PC-3 (cell line): Measurements from ENCODE around the gene ZBED6.

Experiments
- EZH2 ChIP-seq: fragments of 300-600 bp; sonication (generic); IDR thresholded peaks from one replicate; pipeline ENCODE4 v1.6.1; 2017; ENCODE audit warnings: antibody characterized with exemption, mild to moderate bottlenecking, low read length; ENCODE audit not compliant: unreplicated experiment
- EZH2phosphoT487 ChIP-seq: fragments of 300-600 bp; sonication (generic); IDR thresholded peaks from 2 replicates; pipeline ENCODE4 v1.6.1; 2018; ENCODE audit warnings: mild to moderate bottlenecking, antibody characterized with exemption, low read length, borderline replicate concordance
- TF ChIP-seq, protein P1 (sequence below): fragments of 300-600 bp; sonication (generic); conservative IDR thresholded peaks from 2 replicates; pipeline ENCODE4 v1.5.1; 2017; ENCODE audit warnings: antibody characterized with exemption, low read depth, mild to moderate bottlenecking, low read length

DNA sequence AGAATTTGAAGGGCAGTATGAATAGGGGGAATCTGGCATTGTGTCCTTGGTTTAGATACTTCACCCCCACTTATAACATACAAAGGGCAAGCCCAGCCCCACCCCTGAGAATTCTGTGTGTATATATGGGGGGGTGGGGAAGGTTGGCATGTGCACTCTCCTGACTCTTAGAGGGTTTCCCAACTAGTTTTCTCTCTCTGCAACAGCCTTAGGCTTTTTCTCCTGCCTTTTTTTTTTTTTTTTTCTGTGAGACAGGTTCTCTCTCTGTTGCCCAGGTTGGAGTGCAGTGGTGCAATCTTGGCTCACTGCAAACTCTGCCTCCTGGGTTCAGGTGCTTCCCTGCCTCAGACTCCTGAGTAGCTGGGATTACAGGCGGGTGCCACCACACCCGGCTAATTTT, 2.9 kb upstream of the ZBED6 start:
- no peak for TF ChIP-seq EZH2
- TF ChIP-seq, protein P1, sequence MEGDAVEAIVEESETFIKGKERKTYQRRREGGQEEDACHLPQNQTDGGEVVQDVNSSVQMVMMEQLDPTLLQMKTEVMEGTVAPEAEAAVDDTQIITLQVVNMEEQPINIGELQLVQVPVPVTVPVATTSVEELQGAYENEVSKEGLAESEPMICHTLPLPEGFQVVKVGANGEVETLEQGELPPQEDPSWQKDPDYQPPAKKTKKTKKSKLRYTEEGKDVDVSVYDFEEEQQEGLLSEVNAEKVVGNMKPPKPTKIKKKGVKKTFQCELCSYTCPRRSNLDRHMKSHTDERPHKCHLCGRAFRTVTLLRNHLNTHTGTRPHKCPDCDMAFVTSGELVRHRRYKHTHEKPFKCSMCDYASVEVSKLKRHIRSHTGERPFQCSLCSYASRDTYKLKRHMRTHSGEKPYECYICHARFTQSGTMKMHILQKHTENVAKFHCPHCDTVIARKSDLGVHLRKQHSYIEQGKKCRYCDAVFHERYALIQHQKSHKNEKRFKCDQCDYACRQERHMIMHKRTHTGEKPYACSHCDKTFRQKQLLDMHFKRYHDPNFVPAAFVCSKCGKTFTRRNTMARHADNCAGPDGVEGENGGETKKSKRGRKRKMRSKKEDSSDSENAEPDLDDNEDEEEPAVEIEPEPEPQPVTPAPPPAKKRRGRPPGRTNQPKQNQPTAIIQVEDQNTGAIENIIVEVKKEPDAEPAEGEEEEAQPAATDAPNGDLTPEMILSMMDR = no peak
- no peak for TF ChIP-seq EZH2phosphoT487
